Measurements from ENCODE around the gene S100A13.
A peak's percentile ranks its signal among the peaks of the same experiment; 100 is the strongest.

The S100A13 gene

GRCh38 chr1:153636312-153636711, 9.0 kb upstream of the S100A13 start:
- DNase-seq (ENCODE audit: low read depth, low spot score) = no peak
- no peaks in the 10 kb centered on the region for H3K4me1 ChIP-seq (ENCODE audit: insufficient read depth, insufficient read length)
- H3K4me3 ChIP-seq (ENCODE audit: insufficient read length, low read depth) = no peak overlapping the region
- H3K36me3 ChIP-seq (ENCODE audit: insufficient read depth, insufficient read length, low read length) = peaks cover 72% of the 10 kb centered on the region
- no peaks in the 10 kb centered on the region for H3K27me3 ChIP-seq (ENCODE audit: insufficient read depth, insufficient read length)
- no peak for TF ChIP-seq YY1 (IDR thresholded peaks at IDR 0.05; ENCODE audit: insufficient read depth, insufficient read length)
- no peak for TF ChIP-seq ZNF274 (IDR thresholded peaks at IDR 0.05; ENCODE audit: low read depth, low read length)
- TF ChIP-seq SUZ12 (IDR thresholded peaks at IDR 0.05; ENCODE audit: extremely low read depth, insufficient read depth, insufficient read length) = no peak
- no peak overlapping the region for H3K9ac ChIP-seq (ENCODE audit: insufficient read length, low read depth)
- H3K9me3 ChIP-seq (ENCODE audit: insufficient read depth, low read length) = no peaks in the 10 kb centered on the region

GRCh38 chr1:153635872-153636271, 8.6 kb upstream of the S100A13 start:
- peaks cover 68% of the 10 kb centered on the region for H3K36me3 ChIP-seq (ENCODE audit: insufficient read depth, insufficient read length, low read length)

GRCh38 chr1:153633754-153634665, 6.7 kb upstream of the S100A13 start, which contains the start of gene CHTOP:
CHTOP (plus strand) TSS chr1:153634066; CDS start chr1:153636589, 2,523 bp downstream.
- peaks cover 50% of the 10 kb centered on the region for H3K36me3 ChIP-seq (ENCODE audit: insufficient read depth, insufficient read length, low read length)
- peak within 1 kb of the TSS; percentile 100 for H3K4me3 ChIP-seq (ENCODE audit: insufficient read length, low read depth)
- H3K9me3 ChIP-seq (ENCODE audit: insufficient read depth, low read length) = no peaks in the 10 kb centered on the region
- peak within 1 kb of the TSS; percentile 100 for H3K9ac ChIP-seq (ENCODE audit: insufficient read length, low read depth)
- peak; percentile 100 for DNase-seq (ENCODE audit: low read depth, low spot score)
- no peaks in the 10 kb centered on the region for H3K27me3 ChIP-seq (ENCODE audit: insufficient read depth, insufficient read length)
- peaks cover 14% of the 10 kb centered on the region for H3K4me1 ChIP-seq (ENCODE audit: insufficient read depth, insufficient read length)
- TF ChIP-seq ZNF274 (IDR thresholded peaks at IDR 0.05; ENCODE audit: low read depth, low read length) (no peak), YY1 (IDR thresholded peaks at IDR 0.05; ENCODE audit: insufficient read depth, insufficient read length) (peak; percentile 99), SUZ12 (IDR thresholded peaks at IDR 0.05; ENCODE audit: extremely low read depth, insufficient read depth, insufficient read length) (no peak)

More at GRCh38 chr1:153635872-153636271, 8.6 kb upstream of the S100A13 start:
- TF ChIP-seq YY1 (IDR thresholded peaks at IDR 0.05; ENCODE audit: insufficient read depth, insufficient read length) (no peak), ZNF274 (IDR thresholded peaks at IDR 0.05; ENCODE audit: low read depth, low read length) (no peak), SUZ12 (IDR thresholded peaks at IDR 0.05; ENCODE audit: extremely low read depth, insufficient read depth, insufficient read length) (no peak)
- Histone ChIP-seq H3K9me3 (ENCODE audit: insufficient read depth, low read length) (no peaks in the 10 kb centered on the region), H3K27me3 (ENCODE audit: insufficient read depth, insufficient read length) (no peaks in the 10 kb centered on the region), H3K4me1 (ENCODE audit: insufficient read depth, insufficient read length) (no peaks in the 10 kb centered on the region), H3K4me3 (ENCODE audit: insufficient read length, low read depth) (no peak overlapping the region), H3K9ac (ENCODE audit: insufficient read length, low read depth) (peak overlapping the region; percentile 21)
- no peak for DNase-seq (ENCODE audit: low read depth, low spot score)

- no peaks in the 10 kb centered on the region for H3K27me3 ChIP-seq (ENCODE audit: insufficient read depth, insufficient read length)
- DNase-seq (ENCODE audit: low read depth, low spot score) = no peak
- H3K4me3 ChIP-seq (ENCODE audit: insufficient read length, low read depth) = peak overlapping the region; percentile 100
- no peak for TF ChIP-seq SUZ12 (IDR thresholded peaks at IDR 0.05; ENCODE audit: extremely low read depth, insufficient read depth, insufficient read length)
- TF ChIP-seq ZNF274 (IDR thresholded peaks at IDR 0.05; ENCODE audit: low read depth, low read length) = no peak
- no peak for TF ChIP-seq YY1 (IDR thresholded peaks at IDR 0.05; ENCODE audit: insufficient read depth, insufficient read length)
- H3K36me3 ChIP-seq (ENCODE audit: insufficient read depth, insufficient read length, low read length) = peaks cover 42% of the 10 kb centered on the region
- H3K9ac ChIP-seq (ENCODE audit: insufficient read length, low read depth) = no peak overlapping the region
- no peaks in the 10 kb centered on the region for H3K9me3 ChIP-seq (ENCODE audit: insufficient read depth, low read length)
- peaks cover 21% of the 10 kb centered on the region for H3K4me1 ChIP-seq (ENCODE audit: insufficient read depth, insufficient read length)
Measured at GRCh38 chr1:153633161-153633753, 6.0 kb upstream of the S100A13 start.

GRCh38 chr1:153631047-153632022, 4.0 kb upstream of the S100A13 start:
- Histone ChIP-seq H3K27me3 (ENCODE audit: insufficient read depth, insufficient read length) (no peaks in the 10 kb centered on the region), H3K9ac (ENCODE audit: insufficient read length, low read depth) (no peak overlapping the region), H3K4me1 (ENCODE audit: insufficient read depth, insufficient read length) (peaks cover 28% of the 10 kb centered on the region), H3K9me3 (ENCODE audit: insufficient read depth, low read length) (no peaks in the 10 kb centered on the region), H3K4me3 (ENCODE audit: insufficient read length, low read depth) (no peak overlapping the region), H3K36me3 (ENCODE audit: insufficient read depth, insufficient read length, low read length) (peaks cover 25% of the 10 kb centered on the region)
- TF ChIP-seq ZNF274 (IDR thresholded peaks at IDR 0.05; ENCODE audit: low read depth, low read length) (no peak), YY1 (IDR thresholded peaks at IDR 0.05; ENCODE audit: insufficient read depth, insufficient read length) (no peak), SUZ12 (IDR thresholded peaks at IDR 0.05; ENCODE audit: extremely low read depth, insufficient read depth, insufficient read length) (no peak)
- DNase-seq (ENCODE audit: low read depth, low spot score) = no peak

GRCh38 chr1:153630384-153630783, 3.1 kb upstream of the S100A13 start:
- Histone ChIP-seq H3K9ac (ENCODE audit: insufficient read length, low read depth) (no peak overlapping the region), H3K4me3 (ENCODE audit: insufficient read length, low read depth) (no peak overlapping the region), H3K9me3 (ENCODE audit: insufficient read depth, low read length) (no peaks in the 10 kb centered on the region), H3K36me3 (ENCODE audit: insufficient read depth, insufficient read length, low read length) (peaks cover 24% of the 10 kb centered on the region), H3K27me3 (ENCODE audit: insufficient read depth, insufficient read length) (no peaks in the 10 kb centered on the region), H3K4me1 (ENCODE audit: insufficient read depth, insufficient read length) (peaks cover 34% of the 10 kb centered on the region)
- no peak for DNase-seq (ENCODE audit: low read depth, low spot score)
- no peak for TF ChIP-seq SUZ12 (IDR thresholded peaks at IDR 0.05; ENCODE audit: extremely low read depth, insufficient read depth, insufficient read length)
- no peak for TF ChIP-seq YY1 (IDR thresholded peaks at IDR 0.05; ENCODE audit: insufficient read depth, insufficient read length)
- no peak for TF ChIP-seq ZNF274 (IDR thresholded peaks at IDR 0.05; ENCODE audit: low read depth, low read length)
